ENCODE measurements around the gene UBE2G2. TPM values are rescaled to one million over a fixed set of nuclear protein-coding genes. Genes with fewer than 3 reads are reported as not detected.

The UBE2G2 gene
- total and polyA plus RNA-seq, 2 experiments from 2014 or later = 55.2 to 61.6 TPM

DNA sequence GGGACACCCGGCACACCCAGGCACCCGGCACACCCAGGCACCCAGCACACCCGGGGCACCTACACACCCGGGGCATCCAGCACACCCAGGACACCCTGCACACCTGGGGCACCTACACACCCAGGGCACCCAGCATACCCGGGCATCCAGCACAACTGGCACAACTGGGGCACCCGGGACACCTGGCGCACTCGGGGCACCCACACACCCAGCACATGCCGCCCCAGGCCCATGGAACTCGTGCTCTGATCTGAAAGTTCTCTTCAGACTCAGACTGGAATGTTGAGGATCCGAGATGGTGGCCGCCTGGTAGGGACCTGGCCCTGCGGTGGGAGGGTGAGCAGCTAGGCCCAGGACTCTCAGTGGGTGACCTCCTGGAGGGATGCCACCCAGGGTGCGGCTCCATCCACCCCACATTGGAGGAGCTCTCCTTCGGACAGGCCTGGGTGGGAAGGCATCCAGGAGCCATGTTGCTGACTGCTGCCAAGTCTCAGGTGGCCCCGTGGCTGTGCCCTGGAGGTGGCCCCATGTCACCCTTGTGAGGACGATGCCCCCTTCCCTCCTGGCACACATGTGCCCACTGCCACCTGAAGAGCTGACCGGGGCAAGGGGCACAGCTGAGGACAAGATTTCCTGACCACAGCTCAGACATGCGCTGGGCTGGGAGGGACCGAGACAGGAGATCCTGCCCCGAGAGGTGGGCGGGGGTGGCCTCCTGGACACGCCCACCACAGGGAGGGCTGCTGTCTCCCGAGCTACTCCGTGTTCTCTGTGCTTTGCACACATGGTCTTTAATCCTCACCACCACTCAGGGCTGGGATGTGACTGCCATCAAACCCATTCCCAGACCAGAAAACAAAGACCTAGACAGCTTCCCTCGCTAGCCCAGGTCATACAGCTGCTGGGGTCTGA is 37.0 kb downstream of the UBE2G2 start:
- no peaks in the 10 kb centered on the region for H3K27me3 ChIP-seq
- H3K4me3 ChIP-seq = no peak overlapping the region
- H4K20me1 ChIP-seq (ENCODE audit: insufficient read depth, poor library complexity, severe bottlenecking) = no peaks in the 10 kb centered on the region
- H2AFZ ChIP-seq = no peak overlapping the region
- H3K36me3 ChIP-seq (replicated peaks; ENCODE audit: insufficient read depth, low read depth) = no peaks in the 10 kb centered on the region
- H3K4me2 ChIP-seq = no peak overlapping the region
- no peaks in the 10 kb centered on the region for H3K9me2 ChIP-seq (replicated peaks; ENCODE audit: insufficient read depth)
- H3K79me2 ChIP-seq = no peaks in the 10 kb centered on the region
- no peak overlapping the region for H3K27ac ChIP-seq
- DNase-seq (ENCODE audit: low spot score) = no peak
- 78% methylated on average over 22 of the region's 26 CpGs for WGBS (ENCODE audit: low lambda C conversion rate, missing lambda C conversion rate)
- H3K4me1 ChIP-seq (ENCODE audit: insufficient read depth) = no peaks in the 10 kb centered on the region
- no peak for TF ChIP-seq EZH2 (IDR thresholded peaks at IDR 0.05; ENCODE audit: borderline replicate concordance)
- TF ChIP-seq, protein P1, sequence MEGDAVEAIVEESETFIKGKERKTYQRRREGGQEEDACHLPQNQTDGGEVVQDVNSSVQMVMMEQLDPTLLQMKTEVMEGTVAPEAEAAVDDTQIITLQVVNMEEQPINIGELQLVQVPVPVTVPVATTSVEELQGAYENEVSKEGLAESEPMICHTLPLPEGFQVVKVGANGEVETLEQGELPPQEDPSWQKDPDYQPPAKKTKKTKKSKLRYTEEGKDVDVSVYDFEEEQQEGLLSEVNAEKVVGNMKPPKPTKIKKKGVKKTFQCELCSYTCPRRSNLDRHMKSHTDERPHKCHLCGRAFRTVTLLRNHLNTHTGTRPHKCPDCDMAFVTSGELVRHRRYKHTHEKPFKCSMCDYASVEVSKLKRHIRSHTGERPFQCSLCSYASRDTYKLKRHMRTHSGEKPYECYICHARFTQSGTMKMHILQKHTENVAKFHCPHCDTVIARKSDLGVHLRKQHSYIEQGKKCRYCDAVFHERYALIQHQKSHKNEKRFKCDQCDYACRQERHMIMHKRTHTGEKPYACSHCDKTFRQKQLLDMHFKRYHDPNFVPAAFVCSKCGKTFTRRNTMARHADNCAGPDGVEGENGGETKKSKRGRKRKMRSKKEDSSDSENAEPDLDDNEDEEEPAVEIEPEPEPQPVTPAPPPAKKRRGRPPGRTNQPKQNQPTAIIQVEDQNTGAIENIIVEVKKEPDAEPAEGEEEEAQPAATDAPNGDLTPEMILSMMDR (IDR thresholded peaks at IDR 0.05; ENCODE audit: poor library complexity) = no peak
- TF ChIP-seq EZH2phosphoT487 (IDR thresholded peaks at IDR 0.05; ENCODE audit: low read depth, severe bottlenecking, unreplicated experiment) = no peak
- H3K9me3 ChIP-seq (ENCODE audit: low read depth) = no peaks in the 10 kb centered on the region

- Histone ChIP-seq H3K4me1 (ENCODE audit: insufficient read depth) (no peaks in the 10 kb centered on the region), H4K20me1 (ENCODE audit: insufficient read depth, poor library complexity, severe bottlenecking) (no peaks in the 10 kb centered on the region), H3K27me3 (no peaks in the 10 kb centered on the region), H3K9me3 (ENCODE audit: low read depth) (no peaks in the 10 kb centered on the region), H3K27ac (no peak overlapping the region), H2AFZ (no peak overlapping the region), H3K4me3 (no peak overlapping the region), H3K9me2 (replicated peaks; ENCODE audit: insufficient read depth) (no peaks in the 10 kb centered on the region), H3K36me3 (replicated peaks; ENCODE audit: insufficient read depth, low read depth) (no peaks in the 10 kb centered on the region), H3K79me2 (no peaks in the 10 kb centered on the region), H3K4me2 (no peak overlapping the region)
- TF ChIP-seq EZH2phosphoT487 (IDR thresholded peaks at IDR 0.05; ENCODE audit: low read depth, severe bottlenecking, unreplicated experiment) (no peak), EZH2 (IDR thresholded peaks at IDR 0.05; ENCODE audit: borderline replicate concordance) (no peak)
- TF ChIP-seq, protein P1 (IDR thresholded peaks at IDR 0.05; ENCODE audit: poor library complexity) = no peak
- no peak for DNase-seq (ENCODE audit: low spot score)
- WGBS (ENCODE audit: low lambda C conversion rate, missing lambda C conversion rate) = 89% methylated on average over 14 of the region's 25 CpGs
These were observed 37.9 kb downstream of the UBE2G2 start for GRCh38 chr21:44763451-44764318.

- no peak overlapping the region for H3K4me2 ChIP-seq
- no peaks in the 10 kb centered on the region for H4K20me1 ChIP-seq (ENCODE audit: insufficient read depth, poor library complexity, severe bottlenecking)
- no peaks in the 10 kb centered on the region for H3K27me3 ChIP-seq
- no peaks in the 10 kb centered on the region for H3K79me2 ChIP-seq
- no peak for TF ChIP-seq EZH2 (IDR thresholded peaks at IDR 0.05; ENCODE audit: borderline replicate concordance)
- no peak for TF ChIP-seq EZH2phosphoT487 (IDR thresholded peaks at IDR 0.05; ENCODE audit: low read depth, severe bottlenecking, unreplicated experiment)
- TF ChIP-seq, protein P1 (IDR thresholded peaks at IDR 0.05; ENCODE audit: poor library complexity) = no peak
- no peak overlapping the region for H2AFZ ChIP-seq
- H3K4me3 ChIP-seq = no peak overlapping the region
- no peaks in the 10 kb centered on the region for H3K9me3 ChIP-seq (ENCODE audit: low read depth)
- WGBS (ENCODE audit: low lambda C conversion rate, missing lambda C conversion rate) = 86% methylated on average over 8 of the region's 8 CpGs
- no peak for DNase-seq (ENCODE audit: low spot score)
- H3K9me2 ChIP-seq (replicated peaks; ENCODE audit: insufficient read depth) = no peaks in the 10 kb centered on the region
- no peak overlapping the region for H3K27ac ChIP-seq
- H3K4me1 ChIP-seq (ENCODE audit: insufficient read depth) = no peaks in the 10 kb centered on the region
- no peaks in the 10 kb centered on the region for H3K36me3 ChIP-seq (replicated peaks; ENCODE audit: insufficient read depth, low read depth)
These were observed 38.6 kb downstream of the UBE2G2 start for GRCh38 chr21:44763050-44763378.
